SU-DHL-6 (cell line): ENCODE data around the gene RBM19.

Source experiments
- CTCF ChIP-seq: fragments of 200-600 bp; sonication (generic); IDR thresholded peaks from one replicate; pipeline ENCODE4 v1.5.1; 2017; ENCODE audit warnings: antibody characterized with exemption, mild to moderate bottlenecking, low read length, moderate library complexity; ENCODE audit not compliant: insufficient read depth, poor library complexity, severe bottlenecking
- EZH2phosphoT487 ChIP-seq: fragments of 200-600 bp; sonication (generic), shearing (Covaris generic); conservative IDR thresholded peaks from 2 replicates; pipeline ENCODE4 v1.6.1; 2018; ENCODE audit warnings: mild to moderate bottlenecking, antibody characterized with exemption, low read length, moderate library complexity, mixed read lengths

GRCh38 chr12:113769305-113769704 is 196.8 kb downstream of the RBM19 start:
- TF ChIP-seq CTCF (no peak), EZH2phosphoT487 (no peak)
